Neural cell (in vitro differentiated cells): ENCODE data around the gene JOSD2. TPM values are rescaled to one million over a fixed set of nuclear protein-coding genes. Genes with fewer than 3 reads are reported as not detected.

Source experiments
- H2AFZ ChIP-seq: fragments of 200-600, 300-800 bp; sonication (generic), shearing (Covaris generic); 2 replicates; pipeline ENCODE4 v1.6.0; 2014; ENCODE audit warnings: low read depth, mild to moderate bottlenecking, antibody characterized with exemption, low read length, moderate library complexity
- H3F3A ChIP-seq: fragments of 200-600 bp; shearing (Covaris generic); 2 replicates; pipeline ENCODE4 v1.6.1; 2016; ENCODE audit warnings: mild to moderate bottlenecking, moderate library complexity, mixed read lengths, antibody characterized with exemption, low read length; ENCODE audit not compliant: insufficient read depth, poor library complexity, severe bottlenecking
- H3K27ac ChIP-seq: fragments of 200-600, 300-800 bp; sonication (generic), shearing (Covaris generic); 2 replicates; pipeline ENCODE4 v1.5.1; 2014; ENCODE audit warnings: mild to moderate bottlenecking, low read length, moderate library complexity
- H3K27me3 ChIP-seq: fragments of 300-800, 200-600 bp; sonication (generic), shearing (Covaris generic); 2 replicates; pipeline ENCODE4 v1.6.0; 2014; ENCODE audit warnings: mild to moderate bottlenecking, low read depth, low read length, moderate library complexity; ENCODE audit not compliant: insufficient read depth
- H3K36me3 ChIP-seq: fragments of 300-800, 200-600 bp; sonication (generic), shearing (Covaris generic); 2 replicates; pipeline ENCODE4 v1.5.1; 2014; ENCODE audit warnings: mild to moderate bottlenecking, antibody characterized with exemption, low read length, moderate library complexity; ENCODE audit not compliant: insufficient read depth
- H3K4me2 ChIP-seq: fragments of 300-800, 200-600 bp; sonication (generic), shearing (Covaris generic); 2 replicates; pipeline ENCODE4 v1.6.0; 2014; ENCODE audit warnings: mild to moderate bottlenecking, low read length
- H3K4me3 ChIP-seq: fragments of 300-800, 200-600 bp; sonication (generic), shearing (Covaris generic); 2 replicates; pipeline ENCODE4 v1.5.1; 2014; ENCODE audit warnings: mild to moderate bottlenecking, low read length, moderate library complexity
- H3K79me2 ChIP-seq: fragments of 200-600 bp; shearing (Covaris generic); replicated peaks from 2 replicates; pipeline ENCODE4 v1.6.0; 2014; ENCODE audit warnings: mild to moderate bottlenecking, low read length, moderate library complexity; ENCODE audit not compliant: insufficient read depth
- H3K9ac ChIP-seq: fragments of 300-800, 200-600 bp; sonication (generic), shearing (Covaris generic); 2 replicates; pipeline ENCODE4 v1.6.1; 2016; ENCODE audit warnings: mild to moderate bottlenecking, low read length, mixed read lengths
- H3K9me2 ChIP-seq: fragments of 200-600 bp; shearing (Covaris generic); 2 replicates; pipeline ENCODE4 v1.6.1; 2016; ENCODE audit warnings: mild to moderate bottlenecking, low read length, mixed read lengths; ENCODE audit not compliant: insufficient read depth
- H3K9me3 ChIP-seq: fragments of 200-600, 300-800 bp; sonication (generic), shearing (Covaris generic); 2 replicates; pipeline ENCODE4 v1.6.1; 2016; ENCODE audit warnings: mild to moderate bottlenecking, mixed run types, low read length, moderate library complexity, mixed read lengths
- H4K20me1 ChIP-seq: fragments of 200-600 bp; shearing (Covaris generic); 2 replicates; pipeline ENCODE4 v1.6.1; 2016; ENCODE audit warnings: mild to moderate bottlenecking, mixed run types; ENCODE audit not compliant: insufficient read depth
- EP300 ChIP-seq: fragments of 450-650 bp; conservative IDR thresholded peaks from 2 replicates; pipeline ENCODE4 v1.6.1; 2014; ENCODE audit warnings: antibody characterized with exemption, mild to moderate bottlenecking, moderate library complexity; ENCODE audit not compliant: poor library complexity, severe bottlenecking
- EZH2 ChIP-seq: fragments of 200-600, 300-800 bp; shearing (Covaris generic), sonication (generic); IDR thresholded peaks from 2 replicates; pipeline ENCODE4 v1.6.1; 2014; ENCODE audit warnings: antibody characterized with exemption, low read length, borderline replicate concordance, mild to moderate bottlenecking; ENCODE audit not compliant: insufficient read depth, poor library complexity, severe bottlenecking
- MXI1 ChIP-seq: fragments of 450-650 bp; conservative IDR thresholded peaks from 2 replicates; pipeline ENCODE4 v1.6.1; 2014; ENCODE audit warnings: antibody characterized with exemption, mild to moderate bottlenecking; ENCODE audit not compliant: poor library complexity, severe bottlenecking
- POLR2AphosphoS5 ChIP-seq: IDR thresholded peaks from 2 replicates; pipeline ENCODE4 v1.6.1; 2012
- RAD21 ChIP-seq: fragments of 450-650 bp; conservative IDR thresholded peaks from 2 replicates; pipeline ENCODE4 v1.6.1; 2014; ENCODE audit warnings: antibody characterized with exemption, mild to moderate bottlenecking, moderate library complexity
- SMC3 ChIP-seq: fragments of 450-650 bp; conservative IDR thresholded peaks from 2 replicates; pipeline ENCODE4 v1.6.1; 2014; ENCODE audit warnings: antibody characterized with exemption, mild to moderate bottlenecking, moderate library complexity; ENCODE audit not compliant: poor library complexity
- TAF1 ChIP-seq: IDR thresholded peaks from 2 replicates; pipeline ENCODE4 v1.6.1; 2012; ENCODE audit warnings: low read depth
- polyA plus RNA-seq: library from polyadenylated mRNA; depleted of rRNA; stranded (reverse); fragments of >200 nt; gene quantifications from 2 replicates; pipeline ENCODE4 v1.2.3, GENCODE V29; 2014
- TF ChIP-seq, protein P1 (sequence below): fragments of 450-650 bp; IDR thresholded peaks from 2 replicates; pipeline ENCODE4 v1.5.1; 2014; ENCODE audit warnings: antibody characterized with exemption, mild to moderate bottlenecking, moderate library complexity; ENCODE audit not compliant: poor library complexity, severe bottlenecking
- TF ChIP-seq, protein P2 (sequence below): IDR thresholded peaks from 2 replicates; pipeline ENCODE4 v1.6.1; 2012; ENCODE audit warnings: borderline replicate concordance

The JOSD2 gene
- polyA plus RNA-seq, 1 donor from 2014 or later: 10.7 TPM

DNA sequence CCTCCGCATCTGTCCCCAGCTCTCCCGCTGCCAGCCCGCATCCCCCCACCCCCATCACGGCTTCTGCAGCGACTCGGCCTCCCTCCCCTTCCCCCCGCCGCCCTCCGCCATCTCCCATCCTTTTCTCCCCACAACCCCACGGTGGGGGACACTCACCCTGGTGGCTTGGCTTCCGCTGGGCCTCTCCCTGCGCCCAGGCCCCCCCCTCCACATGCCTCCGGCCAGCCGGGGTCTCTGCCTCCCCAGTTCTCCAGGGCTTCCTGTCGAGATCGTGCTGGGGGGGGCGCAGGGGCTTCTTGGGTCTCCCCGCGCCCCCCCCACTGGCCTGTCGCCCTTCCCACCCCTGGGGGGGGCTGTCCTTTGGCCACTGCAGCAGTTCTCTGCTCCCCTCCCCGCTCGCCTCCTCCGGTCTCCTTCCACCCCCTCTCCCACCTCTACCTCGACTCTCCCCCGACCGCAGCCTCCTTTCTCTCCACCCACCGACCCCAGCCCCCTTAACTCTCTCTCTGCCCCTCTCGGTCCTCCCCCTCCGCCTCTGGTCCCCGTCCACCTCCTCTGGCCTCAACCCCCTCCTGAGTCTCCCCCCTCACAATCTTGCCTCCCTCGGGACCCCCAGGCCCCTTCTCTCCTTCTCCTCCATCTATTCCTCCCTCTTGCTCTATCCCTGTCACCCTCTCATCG lies 40.2 kb upstream of the JOSD2 start:
- Histone ChIP-seq H3K4me2 (peak overlapping the region; percentile 90), H3K27ac (peak overlapping the region; percentile 93), H4K20me1 (peaks cover 18% of the 10 kb centered on the region), H3K27me3 (no peaks in the 10 kb centered on the region), H3K9me3 (no peaks in the 10 kb centered on the region), H3K36me3 (no peaks in the 10 kb centered on the region), H3K9me2 (no peaks in the 10 kb centered on the region), H3K9ac (peak overlapping the region; percentile 96), H2AFZ (peak overlapping the region; percentile 27), H3F3A (no peaks in the 10 kb centered on the region), H3K4me3 (peak overlapping the region; percentile 84), H3K79me2 (peaks cover 76% of the 10 kb centered on the region)
- TF ChIP-seq, protein P1, sequence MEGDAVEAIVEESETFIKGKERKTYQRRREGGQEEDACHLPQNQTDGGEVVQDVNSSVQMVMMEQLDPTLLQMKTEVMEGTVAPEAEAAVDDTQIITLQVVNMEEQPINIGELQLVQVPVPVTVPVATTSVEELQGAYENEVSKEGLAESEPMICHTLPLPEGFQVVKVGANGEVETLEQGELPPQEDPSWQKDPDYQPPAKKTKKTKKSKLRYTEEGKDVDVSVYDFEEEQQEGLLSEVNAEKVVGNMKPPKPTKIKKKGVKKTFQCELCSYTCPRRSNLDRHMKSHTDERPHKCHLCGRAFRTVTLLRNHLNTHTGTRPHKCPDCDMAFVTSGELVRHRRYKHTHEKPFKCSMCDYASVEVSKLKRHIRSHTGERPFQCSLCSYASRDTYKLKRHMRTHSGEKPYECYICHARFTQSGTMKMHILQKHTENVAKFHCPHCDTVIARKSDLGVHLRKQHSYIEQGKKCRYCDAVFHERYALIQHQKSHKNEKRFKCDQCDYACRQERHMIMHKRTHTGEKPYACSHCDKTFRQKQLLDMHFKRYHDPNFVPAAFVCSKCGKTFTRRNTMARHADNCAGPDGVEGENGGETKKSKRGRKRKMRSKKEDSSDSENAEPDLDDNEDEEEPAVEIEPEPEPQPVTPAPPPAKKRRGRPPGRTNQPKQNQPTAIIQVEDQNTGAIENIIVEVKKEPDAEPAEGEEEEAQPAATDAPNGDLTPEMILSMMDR: no peak
- TF ChIP-seq, protein P2, sequence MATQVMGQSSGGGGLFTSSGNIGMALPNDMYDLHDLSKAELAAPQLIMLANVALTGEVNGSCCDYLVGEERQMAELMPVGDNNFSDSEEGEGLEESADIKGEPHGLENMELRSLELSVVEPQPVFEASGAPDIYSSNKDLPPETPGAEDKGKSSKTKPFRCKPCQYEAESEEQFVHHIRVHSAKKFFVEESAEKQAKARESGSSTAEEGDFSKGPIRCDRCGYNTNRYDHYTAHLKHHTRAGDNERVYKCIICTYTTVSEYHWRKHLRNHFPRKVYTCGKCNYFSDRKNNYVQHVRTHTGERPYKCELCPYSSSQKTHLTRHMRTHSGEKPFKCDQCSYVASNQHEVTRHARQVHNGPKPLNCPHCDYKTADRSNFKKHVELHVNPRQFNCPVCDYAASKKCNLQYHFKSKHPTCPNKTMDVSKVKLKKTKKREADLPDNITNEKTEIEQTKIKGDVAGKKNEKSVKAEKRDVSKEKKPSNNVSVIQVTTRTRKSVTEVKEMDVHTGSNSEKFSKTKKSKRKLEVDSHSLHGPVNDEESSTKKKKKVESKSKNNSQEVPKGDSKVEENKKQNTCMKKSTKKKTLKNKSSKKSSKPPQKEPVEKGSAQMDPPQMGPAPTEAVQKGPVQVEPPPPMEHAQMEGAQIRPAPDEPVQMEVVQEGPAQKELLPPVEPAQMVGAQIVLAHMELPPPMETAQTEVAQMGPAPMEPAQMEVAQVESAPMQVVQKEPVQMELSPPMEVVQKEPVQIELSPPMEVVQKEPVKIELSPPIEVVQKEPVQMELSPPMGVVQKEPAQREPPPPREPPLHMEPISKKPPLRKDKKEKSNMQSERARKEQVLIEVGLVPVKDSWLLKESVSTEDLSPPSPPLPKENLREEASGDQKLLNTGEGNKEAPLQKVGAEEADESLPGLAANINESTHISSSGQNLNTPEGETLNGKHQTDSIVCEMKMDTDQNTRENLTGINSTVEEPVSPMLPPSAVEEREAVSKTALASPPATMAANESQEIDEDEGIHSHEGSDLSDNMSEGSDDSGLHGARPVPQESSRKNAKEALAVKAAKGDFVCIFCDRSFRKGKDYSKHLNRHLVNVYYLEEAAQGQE: no peak
- TF ChIP-seq SMC3 (no peak), MXI1 (no peak), EP300 (no peak), POLR2AphosphoS5 (no peak), EZH2 (no peak), RAD21 (no peak), TAF1 (no peak)

DNA sequence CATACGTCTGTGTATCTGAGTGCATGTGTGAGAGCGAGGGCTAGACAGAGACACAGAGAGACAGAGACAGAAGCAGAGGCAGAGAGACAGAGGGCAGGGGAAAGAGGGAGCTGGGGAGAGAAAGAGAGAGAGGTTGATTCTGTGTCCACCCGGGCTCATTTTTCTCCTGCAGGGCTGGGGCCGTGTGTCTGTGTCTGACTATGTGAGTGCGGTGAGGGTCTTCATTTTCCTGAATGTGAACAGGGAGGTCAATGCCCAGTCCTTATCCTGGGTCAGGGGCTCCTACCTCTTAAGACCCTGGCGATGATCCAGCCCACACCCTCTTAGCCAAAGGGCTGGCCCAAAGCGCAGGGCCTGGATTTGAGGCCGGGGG lies 39.6 kb upstream of the JOSD2 start:
- Histone ChIP-seq H3K9me3 (no peaks in the 10 kb centered on the region), H3K79me2 (peaks cover 71% of the 10 kb centered on the region), H4K20me1 (peaks cover 13% of the 10 kb centered on the region), H2AFZ (no peak overlapping the region), H3F3A (no peaks in the 10 kb centered on the region), H3K27ac (peak overlapping the region; percentile 93), H3K4me2 (peak overlapping the region; percentile 90), H3K9me2 (no peaks in the 10 kb centered on the region), H3K36me3 (no peaks in the 10 kb centered on the region), H3K4me3 (peak overlapping the region; percentile 84), H3K27me3 (no peaks in the 10 kb centered on the region), H3K9ac (peak overlapping the region; percentile 96)
- TF ChIP-seq EZH2: no peak
- TF ChIP-seq, protein P2: peak; percentile 10
